ENCODE measurements around the gene TNFRSF6B.

DNA sequence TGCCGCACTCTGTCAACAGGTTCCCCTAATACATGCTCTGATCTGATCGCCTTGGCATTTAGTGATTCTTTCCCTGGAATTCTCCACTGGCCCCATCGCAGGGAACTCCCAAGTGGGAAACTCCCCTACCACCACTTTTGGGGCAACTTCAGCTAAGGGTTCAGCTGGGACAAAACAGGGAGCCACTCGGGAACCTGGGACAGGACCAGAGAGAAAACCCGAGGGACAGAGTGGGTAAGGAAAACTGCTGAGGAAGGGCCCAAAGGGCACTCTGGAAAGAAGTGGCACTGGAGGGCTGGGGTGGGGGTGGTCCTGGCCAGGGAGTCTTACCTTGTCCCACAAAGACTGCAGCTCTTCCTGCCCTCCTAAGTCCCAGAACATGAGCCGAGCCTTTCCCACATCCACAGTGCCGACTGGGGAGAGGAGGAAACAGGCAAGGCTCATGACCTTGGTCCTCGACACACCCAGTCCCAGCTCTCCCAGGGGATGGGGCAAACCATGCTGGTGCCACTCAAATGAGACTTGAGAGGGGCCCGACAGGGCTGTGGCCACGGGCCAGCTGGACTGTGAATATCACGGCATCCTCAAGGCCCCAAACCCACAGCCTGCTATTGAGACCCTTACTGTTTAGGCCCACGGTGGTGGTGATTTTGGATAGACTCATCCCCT lies 9.7 kb downstream of the TNFRSF6B start:
- TF ChIP-seq, protein P1, sequence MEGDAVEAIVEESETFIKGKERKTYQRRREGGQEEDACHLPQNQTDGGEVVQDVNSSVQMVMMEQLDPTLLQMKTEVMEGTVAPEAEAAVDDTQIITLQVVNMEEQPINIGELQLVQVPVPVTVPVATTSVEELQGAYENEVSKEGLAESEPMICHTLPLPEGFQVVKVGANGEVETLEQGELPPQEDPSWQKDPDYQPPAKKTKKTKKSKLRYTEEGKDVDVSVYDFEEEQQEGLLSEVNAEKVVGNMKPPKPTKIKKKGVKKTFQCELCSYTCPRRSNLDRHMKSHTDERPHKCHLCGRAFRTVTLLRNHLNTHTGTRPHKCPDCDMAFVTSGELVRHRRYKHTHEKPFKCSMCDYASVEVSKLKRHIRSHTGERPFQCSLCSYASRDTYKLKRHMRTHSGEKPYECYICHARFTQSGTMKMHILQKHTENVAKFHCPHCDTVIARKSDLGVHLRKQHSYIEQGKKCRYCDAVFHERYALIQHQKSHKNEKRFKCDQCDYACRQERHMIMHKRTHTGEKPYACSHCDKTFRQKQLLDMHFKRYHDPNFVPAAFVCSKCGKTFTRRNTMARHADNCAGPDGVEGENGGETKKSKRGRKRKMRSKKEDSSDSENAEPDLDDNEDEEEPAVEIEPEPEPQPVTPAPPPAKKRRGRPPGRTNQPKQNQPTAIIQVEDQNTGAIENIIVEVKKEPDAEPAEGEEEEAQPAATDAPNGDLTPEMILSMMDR (conservative IDR thresholded peaks at IDR 0.05; ENCODE audit: low read depth, low read length): no peak
- TF ChIP-seq, protein P2, sequence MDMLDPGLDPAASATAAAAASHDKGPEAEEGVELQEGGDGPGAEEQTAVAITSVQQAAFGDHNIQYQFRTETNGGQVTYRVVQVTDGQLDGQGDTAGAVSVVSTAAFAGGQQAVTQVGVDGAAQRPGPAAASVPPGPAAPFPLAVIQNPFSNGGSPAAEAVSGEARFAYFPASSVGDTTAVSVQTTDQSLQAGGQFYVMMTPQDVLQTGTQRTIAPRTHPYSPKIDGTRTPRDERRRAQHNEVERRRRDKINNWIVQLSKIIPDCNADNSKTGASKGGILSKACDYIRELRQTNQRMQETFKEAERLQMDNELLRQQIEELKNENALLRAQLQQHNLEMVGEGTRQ (IDR thresholded peaks at IDR 0.05; ENCODE audit: low read depth, low read length): no peak
- TF ChIP-seq POLR2A (IDR thresholded peaks at IDR 0.05; ENCODE audit: low read depth, low read length) (no peak), NFE2L2 (IDR thresholded peaks at IDR 0.05; ENCODE audit: low read depth, low read length) (no peak), RAD21 (IDR thresholded peaks at IDR 0.05; ENCODE audit: low read length) (no peak)
